Trophoblast cell (in vitro differentiated cells and primary cell): ENCODE results near the gene LRRTM4.
"Not testable (repeated sequence)": the region's sequence is repeated elsewhere in the genome, so short reads cannot be mapped to it uniquely, and the experiment has no call there.

Experiments used
- DNase-seq, 2 donors: peaks; one replicate each; pipeline ENCODE4 v3.0.0-alpha.2; 2016
- H2AFZ ChIP-seq: 2 replicates; pipeline ENCODE4 v1.6.1; 2013; ENCODE audit warnings: low read length, moderate library complexity, mild to moderate bottlenecking; ENCODE audit not compliant: insufficient read depth, poor library complexity
- H2AK5ac ChIP-seq: 2 replicates; pipeline ENCODE4 v1.6.1; 2013; ENCODE audit warnings: mild to moderate bottlenecking, low read length
- H2BK120ac ChIP-seq: 2 replicates; pipeline ENCODE4 v1.6.1; 2013; ENCODE audit warnings: low read length, mild to moderate bottlenecking, moderate library complexity; ENCODE audit not compliant: insufficient read depth, poor library complexity
- H2BK12ac ChIP-seq: 2 replicates; pipeline ENCODE4 v1.6.1; 2013; ENCODE audit warnings: mild to moderate bottlenecking, low read length, moderate library complexity
- H2BK5ac ChIP-seq: 2 replicates; pipeline ENCODE4 v1.6.1; 2013; ENCODE audit warnings: low read length, low read depth, moderate library complexity, mild to moderate bottlenecking; ENCODE audit not compliant: poor library complexity
- H3K14ac ChIP-seq: 2 replicates; pipeline ENCODE4 v1.6.1; 2013; ENCODE audit warnings: mild to moderate bottlenecking, low read length
- H3K18ac ChIP-seq: 2 replicates; pipeline ENCODE4 v1.6.1; 2013; ENCODE audit warnings: mild to moderate bottlenecking, low read length
- H3K23ac ChIP-seq: 2 replicates; pipeline ENCODE4 v1.6.1; 2013; ENCODE audit warnings: low read length
- H3K27ac ChIP-seq: 2 replicates; pipeline ENCODE4 v1.5.1; 2013; ENCODE audit warnings: low read depth, mild to moderate bottlenecking, inconsistent platforms, low read length, moderate library complexity
- H3K27me3 ChIP-seq: 2 replicates; pipeline ENCODE4 v1.6.1; 2013; ENCODE audit warnings: inconsistent platforms, mild to moderate bottlenecking, low read length, moderate library complexity; ENCODE audit not compliant: insufficient read depth
- H3K36me3 ChIP-seq, 2 experiments: 1 replicate in 1 of 2; 2 replicates in 1 of 2; pipeline ENCODE4 v1.6.1; 2013; ENCODE audit warnings: low read length in 2 of 2, mild to moderate bottlenecking in 2 of 2, moderate library complexity in 1 of 2; ENCODE audit not compliant: insufficient read depth in 2 of 2, control insufficient read depth in 1 of 2
- H3K4ac ChIP-seq: 2 replicates; pipeline ENCODE4 v1.6.1; 2013; ENCODE audit warnings: low read depth, mild to moderate bottlenecking, low read length, moderate library complexity
- H3K4me1 ChIP-seq, 2 experiments: 1 replicate in 1 of 2; 2 replicates in 1 of 2; pipeline ENCODE4 v1.6.1; 2013; ENCODE audit warnings: low read length in 2 of 2, mild to moderate bottlenecking in 2 of 2, moderate library complexity in 1 of 2; ENCODE audit not compliant: insufficient read depth in 2 of 2, control insufficient read depth in 1 of 2
- H3K4me2 ChIP-seq: 2 replicates; pipeline ENCODE4 v1.6.1; 2013; ENCODE audit warnings: inconsistent platforms, mild to moderate bottlenecking, low read length, moderate library complexity
- H3K4me3 ChIP-seq: 2 replicates; pipeline ENCODE4 v1.5.1; 2013; ENCODE audit warnings: mild to moderate bottlenecking, low read depth, low read length, inconsistent platforms
- H3K79me1 ChIP-seq: one replicate; pipeline ENCODE4 v1.6.1; 2013; ENCODE audit warnings: low read length
- H3K79me2 ChIP-seq: 2 replicates; pipeline ENCODE4 v1.6.1; 2013; ENCODE audit warnings: low read length, mild to moderate bottlenecking; ENCODE audit not compliant: control insufficient read depth, insufficient read depth, poor library complexity
- H3K9ac ChIP-seq: 2 replicates; pipeline ENCODE4 v1.6.1; 2013; ENCODE audit warnings: mild to moderate bottlenecking, low read length
- H3K9me3 ChIP-seq: 2 replicates; pipeline ENCODE4 v1.6.1; 2013; ENCODE audit warnings: low read depth, mild to moderate bottlenecking, control low read depth, inconsistent platforms, low read length; ENCODE audit not compliant: insufficient read depth
- H4K12ac ChIP-seq: 2 replicates; pipeline ENCODE4 v1.6.1; 2013; ENCODE audit warnings: low read depth, mild to moderate bottlenecking, low read length, moderate library complexity
- H4K8ac ChIP-seq: 2 replicates; pipeline ENCODE4 v1.6.1; 2013; ENCODE audit warnings: low read depth, mild to moderate bottlenecking, low read length, moderate library complexity
- H4K91ac ChIP-seq: one replicate; pipeline ENCODE4 v1.6.1; 2013; ENCODE audit warnings: low read depth, mild to moderate bottlenecking, low read length, moderate library complexity
- WGBS: extraction: QIAGEN DNeasy Blood & Tissue Kit; methylation state at CpG from one replicate; pipeline ENCODE4 v1.1.7; 2013; ENCODE audit warnings: missing lambda C conversion rate; ENCODE audit not compliant: insufficient read length, insufficient coverage; ENCODE audit errors: extremely low coverage; 5-methylcytosine and 5-hydroxymethylcytosine counted together

Gene LRRTM4

GRCh38 chr2:77046339-77046738 lies 475.8 kb downstream of the LRRTM4 start:
- no peaks in the 10 kb centered on the region for H3K79me2 ChIP-seq
- WGBS = no CpG with 5 or more reads among the region's 1 CpG

DNA sequence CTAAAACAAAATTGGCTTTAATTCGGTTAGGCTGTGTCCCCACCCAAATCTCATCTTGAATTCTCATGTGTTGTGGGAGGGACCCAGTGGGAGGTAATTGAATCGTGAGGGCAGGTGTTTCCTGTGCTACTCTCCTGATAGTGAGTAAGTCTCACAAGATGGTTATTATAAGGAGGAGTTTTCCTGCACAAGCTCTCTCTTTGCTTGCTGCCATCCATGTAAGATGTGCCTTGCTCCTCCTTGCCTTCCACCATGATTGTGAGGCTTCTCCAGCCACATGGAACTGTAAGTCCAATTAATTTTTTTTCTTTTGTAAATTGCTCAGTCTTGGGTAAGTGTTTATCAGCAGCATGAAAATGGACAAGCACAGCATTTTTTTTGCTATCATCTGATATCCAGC lies 476.7 kb downstream of the LRRTM4 start:
- not testable (repeated sequence) for H3K4me2 ChIP-seq, H2AK5ac ChIP-seq, H3K27ac ChIP-seq, H3K9me3 ChIP-seq, H3K4ac ChIP-seq, H3K79me1 ChIP-seq, H3K4me3 ChIP-seq, H4K91ac ChIP-seq, H3K14ac ChIP-seq, H4K8ac ChIP-seq, H3K36me3 ChIP-seq, H2AFZ ChIP-seq, H2BK5ac ChIP-seq, H3K79me2 ChIP-seq, H3K18ac ChIP-seq, H3K27me3 ChIP-seq, H3K23ac ChIP-seq, H3K9ac ChIP-seq, DNase-seq, H3K4me1 ChIP-seq, H4K12ac ChIP-seq, H2BK120ac ChIP-seq, H2BK12ac ChIP-seq
- no CpG with 5 or more reads among the region's 2 CpGs for WGBS

More at GRCh38 chr2:77046339-77046738, 475.8 kb downstream of the LRRTM4 start:
- H3K27me3 ChIP-seq = no peaks in the 10 kb centered on the region
- no peak overlapping the region for H3K27ac ChIP-seq
- H3K18ac ChIP-seq = no peak overlapping the region
- no peak overlapping the region for H3K4me3 ChIP-seq
- no peaks in the 10 kb centered on the region for H3K79me1 ChIP-seq
- no peak overlapping the region for H3K23ac ChIP-seq
- no peak overlapping the region for H3K4ac ChIP-seq
- H3K36me3 ChIP-seq = no peaks in the 10 kb centered on the region
- H4K12ac ChIP-seq = no peak overlapping the region
- H2AFZ ChIP-seq = no peak overlapping the region
- H3K4me1 ChIP-seq = no peaks in the 10 kb centered on the region
- H4K91ac ChIP-seq = no peak overlapping the region
- no peak overlapping the region for H2BK120ac ChIP-seq
- H3K14ac ChIP-seq = no peak overlapping the region
- H3K4me2 ChIP-seq = no peak overlapping the region
- no peak for DNase-seq
- no peaks in the 10 kb centered on the region for H3K9me3 ChIP-seq
- no peak overlapping the region for H2AK5ac ChIP-seq
- H2BK5ac ChIP-seq = no peak overlapping the region
- no peak overlapping the region for H4K8ac ChIP-seq
- no peak overlapping the region for H3K9ac ChIP-seq
- no peak overlapping the region for H2BK12ac ChIP-seq

DNA sequence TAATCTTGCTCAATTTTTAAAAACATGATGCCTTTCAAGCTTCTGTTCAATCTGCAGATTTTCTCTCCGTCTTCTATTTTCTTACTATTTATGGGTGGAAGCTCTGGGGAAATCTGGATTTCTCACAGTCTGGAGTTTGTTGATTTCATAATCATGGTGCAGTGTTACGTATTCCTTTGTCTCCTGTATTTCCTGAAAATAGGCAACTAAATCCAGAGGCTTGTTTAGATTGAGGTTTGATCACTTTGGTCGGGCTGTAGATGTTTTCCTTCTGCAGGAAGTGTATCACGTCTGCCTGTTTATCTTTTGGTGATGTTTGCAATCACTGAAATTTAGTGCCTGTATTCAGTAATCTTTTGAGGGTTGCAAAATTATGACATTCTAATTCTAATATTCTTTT lies 487.7 kb downstream of the LRRTM4 start:
- H4K91ac ChIP-seq = no peak overlapping the region
- H3K27ac ChIP-seq = no peak overlapping the region
- no peak overlapping the region for H3K4me3 ChIP-seq
- H2BK12ac ChIP-seq = no peak overlapping the region
- no peak overlapping the region for H3K9ac ChIP-seq
- no peaks in the 10 kb centered on the region for H3K27me3 ChIP-seq
- H3K23ac ChIP-seq = no peak overlapping the region
- H3K18ac ChIP-seq = no peak overlapping the region
- no peak overlapping the region for H3K14ac ChIP-seq
- H2BK120ac ChIP-seq = no peak overlapping the region
- no peak overlapping the region for H2AFZ ChIP-seq
- no peak overlapping the region for H4K12ac ChIP-seq
- H3K4me1 ChIP-seq = no peaks in the 10 kb centered on the region
- no peak overlapping the region for H2AK5ac ChIP-seq
- no peak for DNase-seq
- no CpG with 5 or more reads among the region's 4 CpGs for WGBS
- H3K36me3 ChIP-seq = no peaks in the 10 kb centered on the region
- H3K79me1 ChIP-seq = no peaks in the 10 kb centered on the region
- H2BK5ac ChIP-seq = no peak overlapping the region
- H3K9me3 ChIP-seq = no peaks in the 10 kb centered on the region
- no peaks in the 10 kb centered on the region for H3K79me2 ChIP-seq
- H4K8ac ChIP-seq = no peak overlapping the region
- H3K4me2 ChIP-seq = no peak overlapping the region
- H3K4ac ChIP-seq = no peak overlapping the region

- not testable (repeated sequence) for H2AFZ ChIP-seq, H2BK5ac ChIP-seq, H3K79me1 ChIP-seq, H2BK120ac ChIP-seq, H3K4me3 ChIP-seq, H3K36me3 ChIP-seq, H3K18ac ChIP-seq, H3K27me3 ChIP-seq, H3K27ac ChIP-seq, H3K4me2 ChIP-seq, H3K4me1 ChIP-seq, DNase-seq, H3K23ac ChIP-seq, H3K79me2 ChIP-seq, H4K8ac ChIP-seq, H3K9ac ChIP-seq, H3K14ac ChIP-seq, H3K4ac ChIP-seq, H3K9me3 ChIP-seq, H4K91ac ChIP-seq, H4K12ac ChIP-seq, H2BK12ac ChIP-seq, H2AK5ac ChIP-seq
- WGBS = no CpG with 5 or more reads among the region's 5 CpGs
Measured at GRCh38 chr2:77029237-77029636, 492.9 kb downstream of the LRRTM4 start.
